ENCODE measurements around the gene PPP1R3F.

DNA sequence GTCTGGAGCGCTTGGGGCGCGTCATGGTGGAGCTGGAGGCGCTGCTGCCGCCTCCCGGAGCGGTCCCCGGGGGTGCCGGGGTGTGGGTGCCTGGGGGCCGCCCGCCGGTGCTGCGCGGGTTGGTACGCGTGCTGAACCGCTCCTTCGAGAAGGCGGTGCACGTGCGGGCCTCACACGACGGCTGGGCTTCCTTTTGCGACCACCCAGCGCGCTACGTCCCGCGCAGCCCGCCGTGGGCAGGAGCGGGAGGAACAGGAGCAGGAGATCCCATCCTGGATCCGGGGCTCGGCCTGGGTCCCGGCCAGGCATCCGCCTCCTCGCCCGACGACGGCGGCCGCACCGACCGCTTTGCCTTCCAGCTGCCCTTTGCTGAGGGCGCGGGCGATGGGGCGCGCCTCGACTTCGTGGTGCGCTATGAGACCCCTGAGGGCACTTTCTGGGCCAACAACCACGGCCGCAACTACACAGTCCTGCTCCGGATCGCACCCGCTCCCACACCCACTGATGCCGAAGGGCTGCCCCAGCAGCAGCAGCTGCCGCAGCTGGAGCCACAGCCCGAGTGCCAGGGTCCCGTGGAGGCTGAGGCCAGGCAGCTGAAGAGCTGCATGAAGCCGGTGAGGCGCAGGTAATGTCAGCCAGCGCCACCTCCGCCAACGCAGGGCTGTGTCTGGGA is 792 bp downstream of the PPP1R3F start:
- TF ChIP-seq YY1 (IDR thresholded peaks at IDR 0.05; ENCODE audit: insufficient read depth, insufficient read length) (no peak), ZNF274 (IDR thresholded peaks at IDR 0.05; ENCODE audit: low read depth, low read length) (no peak)

Measured in NT2/D1 (cell line).